GM12891 (cell line): ENCODE results near the gene KCNH1.

Source experiments
- PAX5 ChIP-seq: IDR thresholded peaks from 2 replicates; pipeline ENCODE4 v1.6.1; 2011; ENCODE audit warnings: low read length, moderate library complexity, mild to moderate bottlenecking; ENCODE audit not compliant: insufficient read depth, severe bottlenecking
- POLR2A ChIP-seq: IDR thresholded peaks from 2 replicates; pipeline ENCODE4 v1.6.1; 2011; ENCODE audit warnings: low read depth, low read length, control low read depth
- POLR2AphosphoS5 ChIP-seq: IDR thresholded peaks from 2 replicates; pipeline ENCODE4 v1.6.1; 2011; ENCODE audit warnings: low read depth, low read length, control low read depth
- TAF1 ChIP-seq: IDR thresholded peaks from 2 replicates; pipeline ENCODE4 v1.6.1; 2011; ENCODE audit warnings: low read depth, low read length, control low read depth

- TF ChIP-seq POLR2AphosphoS5: no peak
- no peak for TF ChIP-seq POLR2A
- TF ChIP-seq TAF1: no peak
- no peak for TF ChIP-seq PAX5
Observed at GRCh38 chr1:210917560-210918169, 216.3 kb downstream of the KCNH1 start.
